ENCODE measurements around the gene YBEY.
"Not testable (repeated sequence)": the region's sequence is repeated elsewhere in the genome, so short reads cannot be mapped to it uniquely, and the experiment has no call there.

The YBEY gene

GRCh38 chr21:46285761-46286647, at the start of gene YBEY:
Gene YBEY, plus strand, starts transcription at chr21:46286342. Its CDS starts 572 bp downstream, at chr21:46286914.
- peak within 1 kb of the TSS; percentile 83 for H3K4me3 ChIP-seq (ENCODE audit: insufficient read depth, low read length, poor library complexity, severe bottlenecking)
- peak within 1 kb of the TSS; percentile 86 for H3K4me2 ChIP-seq (ENCODE audit: low read depth, low read length, poor library complexity, severe bottlenecking)
- H3K36me3 ChIP-seq (ENCODE audit: low read length): peaks cover 6% of the 10 kb centered on the region; the same call in 1 of the 2 replicates

GRCh38 chr21:46237474-46237873, 48.7 kb upstream of the YBEY start:
- H3K4me3 ChIP-seq (ENCODE audit: insufficient read depth, low read length, poor library complexity, severe bottlenecking): no peak overlapping the region
- TF ChIP-seq CTCF (IDR thresholded peaks at IDR 0.05; ENCODE audit: insufficient read depth, low read length, poor library complexity, severe bottlenecking) (no peak), EZH2phosphoT487 (conservative IDR thresholded peaks at IDR 0.05; ENCODE audit: low read length) (no peak)
- no peaks in the 10 kb centered on the region for H4K20me1 ChIP-seq (ENCODE audit: low read depth, low read length)
- H3K9me2 ChIP-seq (replicated peaks; ENCODE audit: insufficient read depth, low read length): no peaks in the 10 kb centered on the region
- no peak overlapping the region for H2AFZ ChIP-seq (ENCODE audit: low read depth, low read length, severe bottlenecking)
- peaks cover 14% of the 10 kb centered on the region; the same call in 1 of the 2 replicates for H3F3A ChIP-seq (ENCODE audit: insufficient read depth)
- no peak overlapping the region for H3K9ac ChIP-seq (ENCODE audit: low read length)
- no peaks in the 10 kb centered on the region for H3K9me3 ChIP-seq (ENCODE audit: insufficient read depth, low read length)
- H3K79me2 ChIP-seq (ENCODE audit: insufficient read depth, low read length): peaks cover 4% of the 10 kb centered on the region; the same call in 1 of the 2 replicates
- no peaks in the 10 kb centered on the region for H3K27me3 ChIP-seq (ENCODE audit: low read length)
- peaks cover 35% of the 10 kb centered on the region for H3K36me3 ChIP-seq (ENCODE audit: low read length)
- H3K27ac ChIP-seq (ENCODE audit: low read depth, low read length): no peak overlapping the region
- H3K4me2 ChIP-seq (ENCODE audit: low read depth, low read length, poor library complexity, severe bottlenecking): no peak overlapping the region

More at GRCh38 chr21:46285761-46286647, at the start of gene YBEY:
- Histone ChIP-seq H3K79me2 (ENCODE audit: insufficient read depth, low read length) (peaks cover 72% of the 10 kb centered on the region), H3F3A (ENCODE audit: insufficient read depth) (peaks cover 16% of the 10 kb centered on the region; the same call in 1 of the 2 replicates), H2AFZ (ENCODE audit: low read depth, low read length, severe bottlenecking) (peak within 1 kb of the TSS; percentile 81), H3K9me3 (ENCODE audit: insufficient read depth, low read length) (no peaks in the 10 kb centered on the region), H3K27ac (ENCODE audit: low read depth, low read length) (peak within 1 kb of the TSS; percentile 69), H3K9me2 (replicated peaks; ENCODE audit: insufficient read depth, low read length) (no peaks in the 10 kb centered on the region), H4K20me1 (ENCODE audit: low read depth, low read length) (no peaks in the 10 kb centered on the region; the same call in 1 of the 2 replicates), H3K9ac (ENCODE audit: low read length) (peak within 1 kb of the TSS; percentile 91), H3K27me3 (ENCODE audit: low read length) (no peaks in the 10 kb centered on the region)
- TF ChIP-seq EZH2phosphoT487 (conservative IDR thresholded peaks at IDR 0.05; ENCODE audit: low read length): no peak
- TF ChIP-seq CTCF (IDR thresholded peaks at IDR 0.05; ENCODE audit: insufficient read depth, low read length, poor library complexity, severe bottlenecking): peak; percentile 37

GRCh38 chr21:46239817-46240325, 46.3 kb upstream of the YBEY start:
- Histone ChIP-seq H3K9ac (ENCODE audit: low read length) (no peak overlapping the region), H3K9me2 (replicated peaks; ENCODE audit: insufficient read depth, low read length) (no peaks in the 10 kb centered on the region), H3F3A (ENCODE audit: insufficient read depth) (peaks cover 11% of the 10 kb centered on the region; the same call in 1 of the 2 replicates), H4K20me1 (ENCODE audit: low read depth, low read length) (no peaks in the 10 kb centered on the region), H3K27me3 (ENCODE audit: low read length) (no peaks in the 10 kb centered on the region), H3K4me3 (ENCODE audit: insufficient read depth, low read length, poor library complexity, severe bottlenecking) (no peak overlapping the region), H3K27ac (ENCODE audit: low read depth, low read length) (no peak overlapping the region), H3K4me2 (ENCODE audit: low read depth, low read length, poor library complexity, severe bottlenecking) (no peak overlapping the region), H3K79me2 (ENCODE audit: insufficient read depth, low read length) (no peaks in the 10 kb centered on the region), H2AFZ (ENCODE audit: low read depth, low read length, severe bottlenecking) (no peak overlapping the region), H3K9me3 (ENCODE audit: insufficient read depth, low read length) (no peaks in the 10 kb centered on the region), H3K36me3 (ENCODE audit: low read length) (peaks cover 36% of the 10 kb centered on the region)
- TF ChIP-seq CTCF (IDR thresholded peaks at IDR 0.05; ENCODE audit: insufficient read depth, low read length, poor library complexity, severe bottlenecking) (no peak), EZH2phosphoT487 (conservative IDR thresholded peaks at IDR 0.05; ENCODE audit: low read length) (no peak)

- H3K27me3 ChIP-seq (ENCODE audit: low read length); H3K4me2 ChIP-seq (ENCODE audit: low read depth, low read length, poor library complexity, severe bottlenecking); H3K27ac ChIP-seq (ENCODE audit: low read depth, low read length); H3K9ac ChIP-seq (ENCODE audit: low read length); H2AFZ ChIP-seq (ENCODE audit: low read depth, low read length, severe bottlenecking); H3F3A ChIP-seq (ENCODE audit: insufficient read depth); H3K4me3 ChIP-seq (ENCODE audit: insufficient read depth, low read length, poor library complexity, severe bottlenecking); H3K9me2 ChIP-seq (replicated peaks; ENCODE audit: insufficient read depth, low read length); H3K9me3 ChIP-seq (ENCODE audit: insufficient read depth, low read length); H4K20me1 ChIP-seq (ENCODE audit: low read depth, low read length); H3K79me2 ChIP-seq (ENCODE audit: insufficient read depth, low read length): not testable (repeated sequence)
- peaks cover 23% of the 10 kb centered on the region for H3K36me3 ChIP-seq (ENCODE audit: low read length)
Measured at GRCh38 chr21:46241577-46241976, 44.6 kb upstream of the YBEY start.
